Activated B cell treated with CpG ODN at 0.5 μM for 24 hours (primary cell): ENCODE measurements around the gene GZMB. TPM values are rescaled to one million over a fixed set of nuclear protein-coding genes. Genes with fewer than 3 reads are reported as not detected.

Source experiments
- total RNA-seq: library from RNA; stranded (reverse); gene quantifications from 2 replicates; pipeline ENCODE4 v1.2.3, GENCODE V29; 2022

GZMB gene
- total RNA-seq, 1 donor from 2014 or later, result 2.9 TPM

Other genes starting within 250 kb of the GZMB start
- 0.02 and 0.04 TPM in 2 replicates for gene NYNRIN, start 235.2 kb downstream of the GZMB start, total RNA-seq
- 56.0 and 61.1 TPM in 2 replicates for gene CBLN3, start 204.5 kb downstream of the GZMB start, total RNA-seq
- 121 and 130 TPM in 2 replicates for gene KHNYN, start 204.2 kb downstream of the GZMB start, total RNA-seq
- 70.6 and 80.0 TPM in 2 replicates for gene SDR39U1, start 191.4 kb downstream of the GZMB start, total RNA-seq
- gene CMA1, start 125.9 kb downstream of the GZMB start, total RNA-seq, result not detected in 2 replicates
- gene CTSG, start 57.9 kb downstream of the GZMB start, total RNA-seq, result not detected in 2 replicates
- 0.49 and 0.93 TPM in 2 replicates for gene GZMH, start 24.5 kb downstream of the GZMB start, total RNA-seq